Glomerular endothelial cell (primary cell): Measurements from ENCODE around the gene GAPVD1. TPM values are rescaled to one million over a fixed set of nuclear protein-coding genes. Genes with fewer than 3 reads are reported as not detected.
A peak's percentile ranks its signal among the peaks of the same experiment; 100 is the strongest.
"Not testable (repeated sequence)": the region's sequence is repeated elsewhere in the genome, so short reads cannot be mapped to it uniquely, and the experiment has no call there.

ENCODE experiments used
- DNase-seq: peaks from one replicate; pipeline ENCODE4 v3.0.0-alpha.2; 2011; ENCODE audit warnings: low read depth, low spot score; ENCODE audit errors: extremely low read depth
- total RNA-seq: library from RNA; depleted of rRNA; stranded (reverse); fragments of >200 nt; gene quantifications from 2 replicates; pipeline ENCODE4 v1.2.3, GENCODE V29; 2015

Gene GAPVD1
- total RNA-seq, 1 donor from 2014 or later: 45.7 TPM

DNA sequence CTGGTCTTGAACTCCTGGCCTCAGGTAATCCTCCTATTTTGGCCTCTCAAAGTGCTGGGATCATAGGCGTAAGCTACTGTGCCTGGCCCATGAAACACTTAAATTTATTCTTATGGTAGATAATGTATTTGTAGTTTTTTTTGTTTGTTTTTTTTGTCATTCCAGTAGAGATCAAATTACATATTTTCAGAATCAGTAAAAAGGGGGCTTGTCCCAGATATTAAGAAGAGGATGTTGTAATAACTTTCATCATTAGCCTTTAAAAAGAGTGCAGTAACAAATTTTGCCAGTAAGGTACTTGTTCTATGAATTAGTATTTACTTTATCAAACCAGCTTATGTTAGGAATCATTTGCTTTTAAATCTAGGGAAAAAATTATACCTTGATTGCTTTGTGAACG, 42.6 kb downstream of the GAPVD1 start:
- DNase-seq: no peak

DNA sequence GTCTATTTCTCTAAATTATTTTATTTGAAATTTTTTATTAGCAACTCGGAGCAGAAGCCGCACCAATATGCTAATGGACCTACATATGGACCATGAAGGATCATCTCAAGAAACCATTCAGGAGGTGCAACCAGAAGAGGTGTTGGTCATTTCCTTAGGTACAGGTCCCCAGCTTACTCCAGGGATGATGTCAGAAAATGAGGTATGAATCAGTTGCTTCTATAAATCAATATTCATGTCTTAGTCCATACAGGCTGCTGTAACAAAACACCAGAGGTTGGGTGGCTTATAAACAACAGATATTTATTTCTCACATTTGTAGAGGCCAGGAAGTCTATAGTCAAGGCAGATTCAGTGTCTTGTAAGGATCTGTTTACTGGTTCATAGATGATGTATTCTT, 50.8 kb downstream of the GAPVD1 start:
- DNase-seq: no peak

DNA sequence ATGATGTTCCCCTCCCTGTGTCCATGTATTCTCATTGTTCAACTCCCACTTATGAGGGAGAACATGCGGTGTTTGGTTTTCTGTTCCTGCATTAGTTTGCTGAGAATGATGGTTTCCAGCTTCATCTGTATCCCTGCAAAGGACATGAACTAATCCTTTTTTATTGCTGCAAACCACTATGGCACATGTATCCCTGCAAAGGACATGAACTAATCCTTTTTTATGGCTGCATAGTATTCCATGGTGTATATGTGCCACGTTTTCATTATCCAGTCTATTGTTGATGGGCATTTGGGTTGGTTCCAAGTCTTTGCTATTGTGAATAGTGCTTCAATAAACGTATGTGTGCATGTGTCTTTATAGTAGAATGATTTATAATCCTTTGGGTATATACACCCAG, 54.7 kb downstream of the GAPVD1 start:
- DNase-seq: not testable (repeated sequence)

DNA sequence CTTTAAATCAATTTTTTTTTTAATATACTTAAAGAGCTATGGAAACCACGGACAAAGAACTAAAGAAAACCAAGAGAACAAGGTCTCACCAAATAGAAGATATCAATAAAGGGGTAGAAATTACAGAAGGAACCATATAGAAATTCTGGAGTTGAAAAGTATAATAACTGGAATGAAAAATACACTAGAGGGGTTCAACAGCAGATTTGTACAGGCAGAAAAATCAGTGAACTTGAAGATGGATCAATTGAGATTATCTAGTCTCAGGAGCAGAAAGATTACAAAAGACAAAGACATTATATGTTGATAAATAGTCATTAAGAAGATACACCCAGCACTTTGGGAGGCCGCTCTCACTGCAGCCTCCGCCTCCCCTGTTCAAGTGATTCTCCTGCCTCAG, 56.1 kb downstream of the GAPVD1 start:
- no peak for DNase-seq

DNA sequence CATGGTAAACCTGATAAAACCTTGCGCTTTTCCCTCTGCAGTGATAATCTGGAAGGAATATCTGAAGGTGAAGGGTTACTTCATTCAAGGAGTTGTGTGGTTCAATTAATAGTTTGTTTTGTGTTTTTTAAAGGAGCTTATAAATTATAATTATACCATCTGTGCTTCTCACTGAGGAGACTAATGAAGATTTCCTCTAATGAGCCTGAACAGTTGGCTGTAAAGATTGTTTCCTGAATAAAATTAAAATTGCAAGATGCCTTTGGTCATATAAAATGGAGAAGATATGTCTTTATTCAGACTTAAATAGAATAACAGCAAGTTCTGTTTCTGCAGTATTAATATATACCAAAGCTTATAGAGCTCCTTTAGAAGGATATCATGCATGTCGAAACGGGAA, 59.9 kb downstream of the GAPVD1 start:
- DNase-seq: no peak

DNA sequence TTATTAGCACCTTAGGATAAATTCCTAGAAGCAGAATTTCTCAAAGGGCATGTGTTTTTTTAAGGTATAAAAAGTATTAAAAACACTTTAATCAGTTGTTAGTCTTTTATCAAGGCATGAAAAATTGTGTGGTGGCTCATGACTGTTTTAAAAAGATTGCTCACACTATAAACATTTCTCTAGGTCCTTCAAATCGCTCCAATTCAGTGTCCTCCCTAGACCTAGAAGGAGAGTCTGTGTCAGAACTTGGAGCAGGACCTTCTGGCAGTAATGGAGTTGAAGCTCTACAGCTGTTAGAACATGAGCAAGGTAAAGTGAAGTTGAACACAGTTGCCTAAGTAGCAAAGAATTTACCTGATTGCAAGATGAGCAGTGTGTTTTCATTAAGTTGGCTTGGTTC, 62.0 kb downstream of the GAPVD1 start:
- DNase-seq: no peak

DNA sequence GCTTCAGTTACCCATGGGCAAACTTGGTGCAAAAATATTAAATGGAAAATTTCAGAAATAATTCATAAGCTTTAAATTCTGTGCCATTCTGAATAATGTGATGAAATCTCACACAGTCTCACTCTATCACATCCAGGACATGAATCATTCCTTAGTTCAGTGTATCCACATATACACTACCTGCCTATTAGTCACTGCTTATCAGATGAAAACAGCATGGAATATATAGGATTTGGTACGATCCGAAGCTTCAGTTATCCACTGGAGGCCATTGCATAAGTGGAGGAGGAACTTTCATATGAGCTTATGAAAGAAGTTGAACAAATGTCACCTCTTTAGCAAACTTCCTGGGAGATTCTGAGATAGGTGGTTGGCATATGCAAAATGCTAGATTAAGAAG, 64.2 kb downstream of the GAPVD1 start:
- DNase-seq: no peak

DNA sequence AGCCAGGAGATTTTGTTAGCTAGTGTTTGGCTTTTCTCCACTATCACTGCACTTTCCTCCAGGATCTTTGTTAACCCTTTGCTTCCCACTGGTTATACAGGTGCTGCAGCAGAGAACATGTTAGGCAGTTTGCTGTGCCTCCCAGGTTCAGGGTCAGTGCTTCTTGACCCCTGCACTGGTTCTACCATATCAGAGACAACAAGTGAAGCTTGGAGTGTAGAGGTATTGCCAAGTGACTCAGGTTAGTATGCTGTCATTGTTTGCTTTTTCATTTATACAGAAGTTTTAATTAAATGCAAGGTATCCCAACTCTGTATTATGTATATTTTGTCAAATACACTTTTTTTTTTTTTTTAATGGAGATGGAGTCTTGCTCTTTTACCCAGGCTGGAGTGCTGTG, 68.4 kb downstream of the GAPVD1 start:
- DNase-seq: no peak

DNA sequence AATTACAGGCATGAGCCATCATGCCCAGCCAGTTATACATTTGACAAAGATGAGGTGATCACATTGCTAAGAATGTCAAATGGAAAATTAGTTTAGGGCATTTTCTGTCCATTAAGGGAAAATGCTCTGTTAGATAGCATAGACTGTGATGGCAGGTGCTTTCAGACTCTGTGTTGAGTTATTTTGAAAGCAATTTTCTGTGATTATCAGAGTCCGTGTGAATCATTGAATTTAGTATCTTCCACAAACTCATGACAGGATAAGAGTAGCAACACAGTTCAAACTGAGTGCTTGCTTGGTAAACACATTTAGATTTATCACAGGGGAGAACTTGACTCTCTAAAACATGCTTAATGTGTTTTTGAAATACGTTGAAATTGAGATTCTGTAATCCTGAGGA, 69.0 kb downstream of the GAPVD1 start:
- no peak for DNase-seq

DNA sequence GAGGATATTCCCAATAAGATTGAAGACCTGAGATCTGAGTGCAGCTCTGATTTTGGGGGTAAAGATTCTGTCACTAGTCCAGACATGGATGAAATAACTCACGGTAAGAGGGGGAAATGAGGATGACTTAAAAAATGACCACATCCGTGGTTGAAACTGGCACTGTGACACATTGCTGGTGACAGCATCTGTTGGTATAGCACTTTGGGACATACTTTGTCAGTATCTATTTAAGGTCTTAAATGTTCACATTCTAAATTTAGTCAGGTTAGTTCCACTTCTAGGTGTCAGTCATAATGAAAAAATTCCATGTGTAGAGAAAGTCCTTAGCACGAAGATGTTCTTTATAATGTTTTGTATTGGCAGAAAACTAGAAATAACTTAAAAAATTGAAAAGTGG, 70.9 kb downstream of the GAPVD1 start:
- DNase-seq: no peak

DNA sequence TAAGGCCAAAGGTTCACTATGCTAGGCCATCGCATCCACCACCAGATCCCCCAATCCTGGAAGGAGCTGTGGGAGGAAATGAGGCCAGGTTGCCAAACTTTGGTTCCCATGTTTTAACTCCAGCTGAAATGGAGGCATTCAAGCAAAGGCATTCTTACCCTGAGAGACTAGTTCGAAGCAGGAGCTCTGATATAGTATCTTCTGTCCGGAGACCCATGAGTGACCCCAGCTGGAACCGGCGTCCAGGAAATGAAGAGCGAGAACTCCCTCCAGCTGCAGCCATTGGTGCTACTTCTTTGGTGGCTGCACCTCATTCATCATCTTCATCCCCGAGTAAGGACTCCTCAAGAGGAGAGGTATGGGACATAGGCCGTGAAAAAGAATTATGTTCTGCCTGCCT, 75.6 kb downstream of the GAPVD1 start:
- DNase-seq: no peak

DNA sequence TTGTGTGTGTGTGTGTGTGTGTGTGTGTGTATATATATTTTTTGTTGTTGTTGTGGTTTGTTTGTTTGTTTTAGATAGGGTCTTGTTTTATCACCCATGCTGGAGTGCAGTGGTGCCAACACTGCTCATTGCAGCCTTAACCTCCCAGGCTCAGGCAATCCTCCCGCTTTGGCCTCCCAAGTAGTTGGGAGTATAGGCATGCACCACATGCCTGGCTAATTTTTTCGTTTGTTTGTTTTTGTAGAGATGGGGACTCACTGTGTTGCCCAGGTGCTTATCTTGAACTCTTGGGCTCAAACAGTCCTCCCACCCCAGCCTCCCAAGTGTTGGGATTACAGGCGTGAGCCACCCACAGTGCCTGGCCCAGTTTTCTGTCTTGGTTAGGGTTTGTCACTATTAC, 77.3 kb downstream of the GAPVD1 start:
- DNase-seq: no peak

DNA sequence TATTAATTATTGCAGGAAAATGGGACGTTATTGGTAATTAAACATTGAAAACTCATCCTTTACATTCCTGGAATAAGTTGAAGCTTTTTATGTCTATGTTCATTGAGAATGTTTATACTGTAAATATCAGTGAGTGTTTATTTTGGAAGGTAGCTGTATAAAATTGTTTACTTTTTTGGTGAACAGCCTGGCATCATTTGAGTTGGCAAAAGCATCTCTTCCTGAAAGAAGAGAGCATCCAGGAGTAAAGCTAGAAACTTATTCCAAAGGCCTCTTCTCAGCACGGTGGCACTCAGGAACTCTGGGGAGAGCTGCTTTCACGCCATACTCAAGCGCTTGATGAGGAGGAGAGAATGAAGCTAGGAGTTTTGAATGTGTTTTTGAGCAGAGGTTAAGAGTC, 79.9 kb downstream of the GAPVD1 start:
- no peak for DNase-seq

DNA sequence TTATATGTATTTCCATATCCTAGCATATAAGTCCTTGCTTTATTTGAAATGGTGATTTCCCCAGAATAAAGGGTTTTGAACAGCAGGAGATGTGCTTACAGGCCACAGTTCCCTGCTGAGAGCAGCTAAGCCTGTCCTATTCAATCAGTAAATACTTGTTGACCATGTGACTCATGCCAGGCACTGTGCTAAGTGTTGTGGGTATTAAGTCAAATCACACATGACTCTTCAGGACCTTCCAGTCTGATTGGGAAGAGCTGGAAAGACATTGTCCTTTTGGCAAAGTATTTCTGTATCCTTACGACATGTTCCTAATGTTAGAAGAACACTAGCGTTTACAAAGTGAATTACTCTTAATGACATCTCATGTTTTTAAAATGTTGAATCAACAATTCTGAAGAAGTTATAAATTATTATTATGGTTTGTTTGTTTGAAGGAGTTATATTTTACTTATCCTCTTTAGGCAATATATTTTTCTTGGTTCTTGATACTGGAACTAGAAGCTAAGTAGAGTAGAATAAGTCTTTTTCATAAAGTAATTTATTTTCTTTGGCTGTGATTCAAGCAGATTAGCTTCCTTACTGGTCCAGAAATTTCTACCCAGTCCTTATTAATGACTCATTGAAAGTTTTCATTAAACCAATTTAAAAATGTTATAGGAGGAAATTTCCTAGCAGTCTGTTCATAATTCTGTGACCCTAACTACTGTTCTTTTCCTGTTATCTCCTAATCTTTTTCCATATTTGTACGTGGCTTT, 82.1 kb downstream of the GAPVD1 start:
- DNase-seq: peak; percentile 20

DNA sequence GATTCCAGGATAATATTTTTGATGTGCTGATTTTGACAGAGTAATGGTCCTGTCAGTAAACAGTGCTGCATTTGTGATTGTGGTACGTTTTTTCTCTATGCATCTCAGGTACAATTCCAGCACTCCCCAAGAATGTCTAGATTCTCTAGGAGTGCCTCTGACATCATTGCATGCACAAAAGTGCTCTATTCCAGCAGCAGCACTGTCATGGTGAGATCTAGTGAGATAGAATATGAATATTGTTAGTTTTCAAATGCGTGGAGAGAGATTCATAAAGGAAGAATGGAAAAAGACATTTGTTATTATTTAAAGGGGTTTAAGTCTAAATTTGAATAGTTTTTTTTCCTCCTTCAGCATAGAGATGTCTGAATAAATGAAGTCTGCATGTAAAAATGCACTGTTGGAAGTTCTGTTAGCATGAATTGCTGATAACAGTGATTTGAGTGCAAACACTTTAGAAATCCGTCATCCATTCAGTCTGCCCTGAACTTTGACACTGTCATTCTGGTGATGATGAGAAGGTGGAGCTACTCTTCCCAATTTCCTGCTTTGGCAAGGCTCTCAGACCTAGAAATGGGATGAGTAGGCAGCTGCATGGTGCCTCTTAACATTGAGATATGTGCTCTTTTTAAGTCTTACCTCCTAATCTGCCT, 84.6 kb downstream of the GAPVD1 start:
- DNase-seq: no peak

DNA sequence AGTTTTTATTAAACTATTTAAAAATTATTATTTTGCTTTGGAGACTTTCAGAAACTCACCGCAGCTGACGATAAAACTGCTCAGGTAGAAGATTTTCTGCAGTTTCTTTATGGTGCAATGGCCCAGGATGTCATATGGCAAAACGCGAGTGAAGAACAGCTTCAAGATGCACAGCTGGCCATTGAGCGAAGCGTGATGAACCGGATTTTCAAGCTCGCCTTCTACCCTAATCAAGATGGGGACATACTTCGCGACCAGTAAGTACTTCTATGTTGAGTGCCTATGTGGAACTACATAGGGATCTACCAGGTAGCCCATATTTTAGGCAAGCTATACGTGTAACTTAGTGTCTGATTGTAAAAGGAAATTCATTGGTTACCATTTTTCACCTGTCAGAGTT, 94.0 kb downstream of the GAPVD1 start:
- DNase-seq: no peak

DNA sequence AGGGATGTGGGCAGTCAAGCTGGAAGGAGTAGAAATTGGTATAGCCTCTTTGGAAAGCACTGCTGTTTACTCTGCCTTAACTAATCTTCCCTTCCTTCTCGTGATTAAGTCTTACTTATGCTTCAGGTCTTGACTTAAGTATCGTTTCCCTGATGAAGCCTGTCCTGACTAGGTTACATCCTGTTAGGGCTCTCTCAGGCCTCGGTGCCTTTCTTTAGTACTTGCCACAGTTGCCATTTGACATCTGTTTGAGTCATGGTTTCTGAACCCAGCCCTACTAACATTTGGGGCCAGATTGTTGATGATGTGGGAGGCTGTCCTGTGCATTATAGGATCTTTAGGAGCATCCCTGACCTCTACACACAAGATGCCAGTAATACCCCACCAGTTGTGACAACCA, 94.4 kb downstream of the GAPVD1 start:
- no peak for DNase-seq

DNA sequence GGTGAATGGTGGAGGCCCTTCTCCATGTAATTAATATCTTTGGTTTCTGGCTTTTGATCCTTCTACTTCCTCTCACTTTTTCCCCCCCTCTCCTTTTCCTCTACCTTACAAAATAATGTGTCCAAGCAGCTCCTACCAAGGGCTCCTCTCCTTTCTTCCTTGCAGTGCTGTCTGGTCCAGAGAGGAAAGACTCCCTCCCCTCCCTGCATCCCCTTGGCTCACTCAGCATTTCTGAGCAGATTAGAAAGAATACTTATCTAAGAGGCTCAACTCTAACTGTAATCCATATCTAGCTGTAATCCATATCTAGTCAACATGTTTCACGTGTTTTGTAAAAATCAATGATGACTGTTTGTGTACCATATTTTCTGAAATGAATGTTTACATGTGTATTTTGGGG, 97.4 kb downstream of the GAPVD1 start:
- DNase-seq: no peak

DNA sequence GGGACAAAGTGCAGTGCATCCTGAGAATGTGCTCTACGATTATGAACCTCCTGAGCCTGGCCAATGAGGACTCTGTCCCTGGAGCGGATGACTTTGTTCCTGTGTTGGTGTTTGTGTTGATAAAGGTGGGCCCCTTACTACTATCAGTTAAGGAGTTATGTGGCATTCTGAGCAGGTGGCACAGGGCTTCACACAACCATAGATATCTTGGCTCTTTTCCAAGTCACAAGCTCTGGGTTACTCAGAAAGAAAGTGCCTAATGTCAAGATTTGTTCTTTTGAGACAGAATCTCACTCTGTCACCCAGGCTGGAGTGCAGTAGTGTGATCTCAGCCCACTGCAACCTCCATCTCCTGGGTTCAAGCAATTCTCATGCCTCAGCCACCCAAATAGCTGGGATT, 99.0 kb downstream of the GAPVD1 start:
- DNase-seq: no peak

DNA sequence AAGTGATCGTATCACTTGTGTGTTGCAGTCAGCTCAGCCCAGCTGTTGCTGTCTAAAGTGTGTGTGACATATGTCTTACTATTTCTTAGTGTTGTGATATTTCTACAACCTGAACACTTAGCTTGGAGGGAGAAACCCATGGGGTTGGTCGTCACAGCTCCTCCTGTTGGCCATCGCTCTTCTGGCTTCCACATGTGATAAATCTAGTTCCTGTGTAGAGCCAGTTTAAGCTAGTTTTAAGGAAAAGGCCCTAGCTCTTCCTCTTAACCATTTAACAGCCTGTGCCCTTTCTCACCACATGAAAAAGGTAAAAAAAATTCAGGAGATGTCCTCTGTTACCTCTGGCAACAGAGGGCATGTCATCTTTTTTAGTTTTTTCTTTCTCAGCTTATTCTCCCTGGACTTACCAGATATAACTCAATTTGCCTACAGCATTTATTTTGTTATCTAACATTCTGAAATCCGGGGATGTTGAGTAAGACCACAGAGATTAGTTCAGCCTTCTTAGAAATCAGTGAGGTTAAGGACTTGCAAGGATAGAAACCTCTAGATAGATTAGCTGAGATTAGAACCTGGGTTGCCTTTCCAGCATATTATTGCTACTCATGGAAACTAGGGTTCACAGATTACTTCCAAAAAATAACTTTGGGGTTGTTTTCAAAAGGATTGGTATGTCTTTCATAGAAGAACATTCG, 100.4 kb downstream of the GAPVD1 start:
- no peak for DNase-seq

DNA sequence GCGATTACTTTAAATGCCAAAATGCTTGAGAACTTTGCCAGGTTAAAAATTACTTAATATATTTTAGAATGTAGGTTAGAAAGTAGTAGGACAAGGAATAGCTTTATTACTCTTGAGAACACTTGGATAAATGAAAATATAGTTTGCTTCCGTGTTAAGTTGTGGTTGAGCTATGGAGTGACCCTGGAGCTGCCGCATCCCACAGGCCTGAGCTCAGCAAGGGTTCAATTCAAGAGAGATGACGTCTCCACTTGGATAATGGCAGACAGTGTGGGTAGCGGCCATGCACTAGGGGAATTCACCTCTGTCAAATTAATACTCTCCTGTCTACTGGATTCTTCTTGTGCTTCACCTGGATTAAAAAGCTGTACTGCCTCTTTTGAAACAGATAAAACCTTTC, 105.0 kb downstream of the GAPVD1 start:
- no peak for DNase-seq

DNA sequence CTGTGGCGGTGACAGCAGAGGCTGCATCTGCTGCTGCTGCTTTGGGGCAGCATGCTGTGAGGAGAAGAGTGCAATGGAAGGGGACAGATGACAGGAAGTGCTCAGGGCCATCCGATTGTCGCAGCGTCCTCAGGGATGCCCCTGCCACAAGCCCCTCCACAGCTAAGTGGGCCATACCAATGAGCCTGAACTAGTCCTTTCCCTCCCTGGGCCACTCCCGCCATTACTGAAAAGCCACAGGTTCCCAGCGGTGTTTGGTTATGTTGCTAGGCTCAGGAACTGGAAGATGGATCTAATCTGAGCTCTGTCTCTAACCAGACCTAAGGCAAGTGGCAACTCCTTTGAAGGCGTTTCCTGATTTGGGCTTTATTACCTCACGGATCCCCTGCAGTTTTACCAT, 109.2 kb downstream of the GAPVD1 start:
- DNase-seq: no peak
